HEK293 (cell line): ENCODE measurements around the gene TRAF5.

Experiments used
- CTCF ChIP-seq: fragments of 450-650 bp; formaldehyde crosslinking; IDR thresholded peaks from 2 replicates; pipeline ENCODE4 v1.5.1; 2016; ENCODE audit warnings: missing biosample characterization, missing genetic modification characterization
- YY1 ChIP-seq: fragments of 450-650 bp; formaldehyde crosslinking; IDR thresholded peaks from 2 replicates; pipeline ENCODE4 v1.5.1; 2018; ENCODE audit warnings: missing biosample characterization, missing genetic modification characterization
- ZNF776 ChIP-seq: fragments of 450-650 bp; formaldehyde crosslinking; IDR thresholded peaks from 2 replicates; pipeline ENCODE4 v1.5.0; 2017; ENCODE audit warnings: missing biosample characterization, missing genetic modification characterization, borderline replicate concordance

- TF ChIP-seq YY1 (tag by site-specific recombination), result no peak
- TF ChIP-seq ZNF776, result no peak
- no peak for TF ChIP-seq CTCF (tag by site-specific recombination)
These were observed 5.5 kb downstream of the TRAF5 start for GRCh38 chr1:211332036-211332616.
